SIG-M5 treated with dmso at 0.1 percent for 504 hours (cell line): Measurements from ENCODE around the gene NCBP3.
"Not testable (repeated sequence)": the region's sequence is repeated elsewhere in the genome, so short reads cannot be mapped to it uniquely, and the experiment has no call there.

Source experiments
- DNase-seq: peaks from one replicate; lab custom pipeline; 2025; ENCODE audit not compliant: unreplicated experiment; lab: John Stamatoyannopoulos, UW

The NCBP3 gene

DNA sequence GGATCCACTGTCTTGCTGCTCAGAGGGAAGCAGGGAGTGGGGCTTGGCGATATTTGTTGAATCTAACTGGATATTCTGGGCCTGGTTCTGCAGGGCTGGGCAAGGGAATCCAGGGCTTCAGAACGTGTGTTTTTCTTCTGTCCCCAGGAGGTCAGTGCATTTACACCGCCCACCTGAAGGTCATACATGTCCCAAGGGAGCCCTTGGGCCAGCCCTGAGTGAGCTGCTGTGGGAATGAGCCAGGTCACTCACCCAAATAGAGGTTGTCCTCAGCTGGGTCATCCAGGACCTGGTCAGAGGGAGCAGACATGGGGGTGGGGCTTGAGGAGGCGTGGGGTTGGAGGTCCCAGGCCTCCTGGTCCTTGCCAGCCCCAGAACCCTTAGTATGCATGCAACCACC, 36.2 kb upstream of the NCBP3 start:
- DNase-seq: no peak

DNA sequence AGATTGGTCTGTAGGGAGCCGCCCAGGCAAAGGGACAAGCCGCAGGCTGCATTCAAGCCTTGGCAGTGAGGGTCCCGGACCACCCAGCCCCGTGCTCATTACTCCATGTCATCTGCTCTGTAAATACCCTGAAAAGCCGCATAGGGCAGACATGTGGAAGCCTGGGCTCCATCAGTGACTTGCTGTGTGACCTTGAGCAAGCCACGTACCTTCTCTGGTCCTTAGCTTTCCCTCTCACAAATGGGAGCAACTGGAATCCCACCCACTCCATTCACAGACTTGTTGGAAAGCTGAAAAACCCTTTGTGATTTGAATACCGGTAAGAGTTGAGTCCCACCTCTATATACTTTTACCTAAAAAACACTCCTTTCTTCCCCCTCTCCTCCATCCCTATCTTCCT, 34.9 kb upstream of the NCBP3 start:
- DNase-seq: no peak

DNA sequence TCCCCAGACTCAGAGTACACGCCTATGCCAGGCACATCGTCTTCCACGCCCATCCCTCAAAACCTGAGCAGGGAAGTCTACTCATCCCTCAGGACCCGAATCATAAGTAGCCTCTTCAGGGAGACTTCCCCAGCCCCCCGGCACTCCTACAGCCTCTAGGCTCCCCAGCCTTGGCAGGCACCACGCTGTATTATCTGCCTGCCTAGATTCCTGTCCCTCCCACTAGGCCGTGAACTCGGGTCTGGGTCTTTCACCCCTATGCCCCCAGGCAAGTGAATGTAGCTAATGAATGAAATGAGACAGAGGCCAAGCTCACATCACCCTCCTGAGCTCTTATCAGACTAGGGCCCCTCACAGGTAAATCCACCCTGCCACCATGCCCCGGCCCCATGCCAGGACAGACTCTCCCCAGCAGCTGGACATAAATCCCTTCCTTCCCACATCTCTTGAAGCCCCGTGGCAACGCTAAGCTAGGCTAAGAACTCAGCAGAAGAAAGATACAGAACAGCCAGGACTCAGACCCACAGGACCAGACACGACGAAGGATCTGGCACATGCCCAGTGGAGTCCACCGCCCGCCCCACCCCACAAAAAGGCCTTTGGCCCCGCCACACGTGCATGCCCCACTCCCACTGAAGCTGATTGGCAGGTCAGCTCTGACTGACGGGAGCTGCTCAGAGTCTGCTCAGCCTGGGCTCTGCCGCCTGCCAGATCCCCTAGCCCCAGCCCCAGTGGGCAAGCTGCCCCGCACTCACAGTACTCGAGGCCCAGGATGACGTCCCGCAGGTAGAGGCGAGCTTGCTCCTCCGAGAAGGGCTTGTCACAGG, 33.8 kb upstream of the NCBP3 start:
- no peak for DNase-seq

- no peak for DNase-seq
Measured at GRCh38 chr17:3879186-3879585, 33.1 kb upstream of the NCBP3 start.

DNA sequence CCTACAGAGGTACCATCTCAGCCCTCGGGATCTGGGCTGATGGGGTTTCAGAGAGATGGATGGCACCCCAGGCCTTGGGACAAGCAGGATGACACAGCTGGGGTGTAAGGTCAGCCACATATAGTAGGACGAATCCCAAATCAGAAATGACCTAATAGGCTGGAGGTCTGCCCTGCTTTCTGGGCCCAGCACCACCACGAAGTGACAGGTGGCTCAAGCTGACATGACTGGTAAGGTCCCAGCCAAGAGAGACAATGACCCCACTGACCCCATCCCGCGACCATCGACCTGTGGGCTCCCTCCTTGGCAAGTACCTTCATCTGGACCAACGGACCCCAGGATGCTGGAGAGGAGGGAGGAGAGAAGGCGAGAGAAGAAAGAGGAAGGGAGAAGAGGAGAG, 31.2 kb upstream of the NCBP3 start:
- DNase-seq: no peak

GRCh38 chr17:3875317-3875716, 29.3 kb upstream of the NCBP3 start:
- DNase-seq: no peak

GRCh38 chr17:3873862-3874261, 27.8 kb upstream of the NCBP3 start:
- no peak for DNase-seq

DNA sequence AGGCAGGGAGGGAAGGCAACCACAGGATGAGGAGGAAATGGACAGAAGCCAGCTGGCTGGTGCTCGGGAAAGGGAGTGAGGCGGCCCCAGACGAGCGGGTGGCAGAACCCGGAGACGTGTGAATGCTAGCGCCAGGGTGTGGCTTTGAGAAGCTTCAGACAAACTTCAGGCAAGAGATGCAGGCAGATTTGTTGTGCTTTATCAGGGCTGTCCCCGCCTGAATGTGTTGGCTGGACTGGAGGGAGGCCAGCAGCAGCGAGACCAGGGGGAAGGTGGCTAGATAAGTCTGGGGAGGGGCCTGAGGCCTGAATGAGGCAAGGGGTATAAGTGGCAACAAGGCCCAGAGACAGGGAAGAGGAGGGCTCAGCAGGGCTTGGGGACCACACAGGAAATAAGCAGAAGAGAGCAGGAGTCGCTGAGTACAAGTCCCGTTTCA, 24.8 kb upstream of the NCBP3 start:
- DNase-seq: no peak

DNA sequence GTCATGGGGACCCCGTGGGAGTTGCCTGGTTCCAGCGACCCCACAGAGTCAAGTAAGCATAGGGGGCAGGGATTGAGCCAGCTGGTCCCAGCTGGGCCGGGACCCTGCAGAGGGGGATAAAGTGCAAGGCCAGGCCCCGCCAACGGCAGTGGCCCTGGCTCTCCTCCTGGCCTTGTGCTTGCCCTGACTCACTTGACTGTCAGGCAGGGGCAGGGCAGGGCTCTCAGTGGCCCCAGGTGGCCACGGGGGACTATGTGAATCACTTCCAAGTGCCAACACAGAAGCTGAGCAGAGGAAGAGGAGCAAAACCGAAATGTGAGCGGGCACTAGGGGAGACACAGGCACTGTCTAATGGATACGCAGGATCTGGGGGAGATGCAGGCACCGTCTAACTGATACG, 21.6 kb upstream of the NCBP3 start:
- no peak for DNase-seq

DNA sequence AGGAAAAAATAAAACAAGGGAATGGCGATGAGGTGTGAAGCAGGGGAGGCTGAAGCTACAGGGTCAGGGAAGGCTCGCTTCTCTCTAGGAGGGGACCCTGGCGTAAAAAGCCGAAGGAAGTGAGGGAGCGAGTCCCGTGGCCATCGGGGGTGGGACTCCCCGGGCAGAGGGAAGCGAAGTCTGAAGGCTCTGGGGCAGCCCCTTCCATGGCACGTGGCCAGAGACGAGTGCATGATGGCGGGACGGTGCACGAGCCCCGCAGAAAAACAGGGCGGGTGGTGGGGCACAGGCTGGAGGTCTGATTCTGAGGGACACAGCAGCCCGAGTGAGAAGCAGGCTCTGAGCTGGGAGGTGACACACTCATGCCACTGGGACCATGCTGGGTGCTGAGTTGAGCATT, 21.1 kb upstream of the NCBP3 start:
- DNase-seq: no peak

GRCh38 chr17:3866276-3866675, 20.2 kb upstream of the NCBP3 start:
- no peak for DNase-seq

DNA sequence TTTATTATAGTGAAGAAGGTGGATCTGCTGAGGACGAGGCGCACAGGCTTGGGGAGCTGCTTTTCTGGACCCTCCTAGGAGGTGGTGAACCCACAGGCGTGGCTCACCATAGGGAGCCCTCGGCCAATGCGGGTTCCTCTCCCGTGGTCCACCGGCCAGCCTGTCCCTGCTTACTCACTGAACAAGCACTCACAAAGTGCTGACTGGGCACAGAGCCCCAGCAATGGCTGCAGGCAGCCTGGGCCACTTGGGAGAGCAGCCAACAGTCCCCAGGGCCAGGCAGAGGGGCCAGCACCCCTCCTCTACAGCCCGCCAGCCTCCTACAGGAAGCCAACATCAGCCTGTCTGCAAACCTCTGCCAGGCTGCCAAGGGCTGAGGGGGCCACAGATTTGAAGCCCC, 19.1 kb upstream of the NCBP3 start:
- DNase-seq: no peak

GRCh38 chr17:3864534-3864933, 18.5 kb upstream of the NCBP3 start:
- no peak for DNase-seq

- DNase-seq: no peak
Measured at GRCh38 chr17:3861761-3862681, 16.0 kb upstream of the NCBP3 start.

DNA sequence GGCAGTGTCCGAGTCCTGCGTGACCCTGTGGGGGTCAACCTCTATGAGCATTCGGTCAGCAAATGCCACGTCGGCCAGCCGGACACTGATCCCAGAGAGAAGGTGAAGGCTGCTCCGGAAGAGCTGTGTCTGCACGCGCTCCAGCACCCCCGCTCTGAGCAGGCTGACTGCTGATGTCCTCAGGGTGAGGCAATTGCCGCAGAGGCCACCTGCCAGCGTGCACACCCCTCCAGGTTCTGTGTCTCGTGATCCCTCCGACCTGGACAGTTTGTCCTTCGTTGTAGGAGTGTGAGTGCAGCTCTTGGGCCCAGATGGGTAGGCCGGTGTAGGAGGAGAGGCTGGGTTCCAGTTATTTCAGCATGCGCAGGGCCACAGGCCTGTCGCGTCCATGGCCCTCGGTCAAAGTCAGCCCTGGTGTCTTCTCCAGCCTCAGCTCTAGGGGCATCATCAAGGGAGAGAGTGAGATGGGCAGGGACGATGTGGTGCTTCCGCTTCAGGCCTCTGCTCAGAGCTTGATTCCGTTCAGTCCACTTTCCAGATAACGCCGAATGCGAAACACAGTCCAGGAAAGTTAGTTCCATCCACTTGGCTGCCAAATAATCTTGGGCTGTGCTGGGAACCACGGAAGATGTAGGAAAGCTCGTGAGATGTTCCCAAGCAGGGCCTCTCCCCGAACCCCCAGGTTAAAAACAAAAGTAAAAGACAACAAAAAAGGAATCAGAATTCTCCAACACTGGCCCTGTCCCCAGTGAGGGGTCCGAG, 15.1 kb upstream of the NCBP3 start:
- no peak for DNase-seq

GRCh38 chr17:3859940-3860339, 13.9 kb upstream of the NCBP3 start:
- DNase-seq: no peak

GRCh38 chr17:3857261-3858105, 11.4 kb upstream of the NCBP3 start:
- no peak for DNase-seq

GRCh38 chr17:3854204-3854603, 8.2 kb upstream of the NCBP3 start:
- DNase-seq: not testable (repeated sequence)

DNA sequence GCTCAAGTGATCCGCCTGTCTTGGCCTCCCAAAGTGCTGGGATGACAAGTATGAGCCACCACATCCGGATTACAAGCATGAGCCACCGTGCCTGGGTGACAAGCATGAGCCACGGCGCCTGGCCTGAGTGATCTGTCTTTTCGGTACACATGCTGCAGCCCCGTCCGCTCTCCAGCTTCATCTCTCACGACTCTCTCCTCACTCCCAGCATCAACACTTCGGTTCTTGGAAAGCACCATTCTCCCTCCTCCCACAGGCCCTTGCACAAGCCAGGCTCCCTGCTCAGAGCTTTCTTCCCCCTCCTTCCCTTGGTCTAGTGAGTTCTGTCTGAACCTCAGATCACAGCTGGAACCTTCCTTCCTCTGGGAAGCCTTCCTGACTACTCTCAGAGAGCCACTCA, 6.5 kb upstream of the NCBP3 start:
- no peak for DNase-seq

DNA sequence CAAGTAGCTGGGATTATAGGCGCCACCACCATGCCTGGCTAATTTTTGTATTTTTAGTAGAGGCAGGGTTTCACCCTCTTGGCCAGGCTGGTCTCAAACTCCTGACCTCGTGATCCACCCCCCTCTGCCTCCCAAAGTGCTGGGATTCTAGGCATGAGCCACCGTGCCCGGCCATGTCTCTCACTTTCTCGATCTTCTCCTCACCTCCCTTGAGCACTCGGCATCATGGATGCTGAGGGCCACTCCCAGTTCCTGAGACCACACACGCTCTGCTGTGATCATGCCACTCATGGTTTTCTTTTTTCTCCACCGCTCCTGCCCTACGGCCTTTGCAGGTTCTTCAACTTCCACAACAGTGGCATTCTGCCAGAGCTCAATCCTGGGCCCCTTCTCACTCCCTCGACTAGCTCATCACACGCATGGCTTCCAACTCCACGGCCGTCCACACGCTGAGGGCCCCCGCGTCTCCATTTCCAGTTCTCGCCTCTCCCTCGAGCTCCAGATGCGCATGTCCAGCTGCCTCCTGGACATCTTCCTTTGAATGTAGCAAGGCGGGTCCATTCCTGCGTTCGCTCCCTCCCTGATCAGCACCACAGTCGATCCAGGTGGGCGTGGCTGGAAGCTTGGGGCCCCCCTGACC, 5.5 kb upstream of the NCBP3 start:
- DNase-seq: no peak
